HTERT RPE-1 (cell line): ENCODE measurements around the gene MPC1L.
"Not testable (repeated sequence)": the region's sequence is repeated elsewhere in the genome, so short reads cannot be mapped to it uniquely, and the experiment has no call there.

Experiments used
- in situ Hi-C: fragments of 300-500 bp; cut with MboI; formaldehyde crosslinking; loops from 4 replicates; pipeline ENCODE4 v1.14.3; 2020; ENCODE audit warnings: low sequenced_read_pairs

The MPC1L gene

GRCh38 chrX:40623139-40623536 lies at the start of gene MPC1L:
MPC1L (plus strand) TSS chrX:40623428; CDS start chrX:40623566, 138 bp downstream.
- in situ Hi-C loops: no loop called here

GRCh38 chrX:40573763-40574162 lies 49.5 kb upstream of the MPC1L start:
- in situ Hi-C loops: no loop called here

GRCh38 chrX:40575411-40575810 lies 47.8 kb upstream of the MPC1L start:
- in situ Hi-C loops: not testable (repeated sequence)

GRCh38 chrX:40576291-40576690 lies 46.9 kb upstream of the MPC1L start:
- in situ Hi-C loops: no loop called here

GRCh38 chrX:40578039-40578695 lies 45.1 kb upstream of the MPC1L start:
- in situ Hi-C loops: no loop called here

GRCh38 chrX:40579141-40579540 lies 44.1 kb upstream of the MPC1L start:
- in situ Hi-C loops: no loop called here

- in situ Hi-C loops: no loop called here
Measured at GRCh38 chrX:40579900-40580536, 43.2 kb upstream of the MPC1L start.

- in situ Hi-C loops: no loop called here
Measured at GRCh38 chrX:40580537-40581335, 42.5 kb upstream of the MPC1L start, which contains the start of gene ATP6AP2. ATP6AP2 (plus strand) TSS chrX:40580970; CDS start chrX:40581066, 96 bp downstream.

GRCh38 chrX:40581336-40581920 lies 41.8 kb upstream of the MPC1L start:
- in situ Hi-C loops: no loop called here

GRCh38 chrX:40582178-40582577 lies 41.0 kb upstream of the MPC1L start:
- in situ Hi-C loops: not testable (repeated sequence)

GRCh38 chrX:40582811-40583210 lies 40.4 kb upstream of the MPC1L start:
- in situ Hi-C loops: no loop called here

- in situ Hi-C loops: not testable (repeated sequence)
Measured at GRCh38 chrX:40587623-40588022, 35.6 kb upstream of the MPC1L start.

GRCh38 chrX:40589616-40590321 lies 33.5 kb upstream of the MPC1L start:
- in situ Hi-C loops: not testable (repeated sequence)

- in situ Hi-C loops: no loop called here
Measured at GRCh38 chrX:40603446-40603845, 19.8 kb upstream of the MPC1L start.

GRCh38 chrX:40607381-40607780 lies 15.8 kb upstream of the MPC1L start:
- in situ Hi-C loops: no loop called here

- in situ Hi-C loops: no loop called here
Measured at GRCh38 chrX:40612511-40612910, 10.7 kb upstream of the MPC1L start.

GRCh38 chrX:40615976-40616375 lies 7.3 kb upstream of the MPC1L start:
- in situ Hi-C loops: no loop called here

GRCh38 chrX:40617566-40617965 lies 5.7 kb upstream of the MPC1L start:
- in situ Hi-C loops: no loop called here

- in situ Hi-C loops: no loop called here
Measured at GRCh38 chrX:40622479-40623138, 619 bp upstream of the MPC1L start.

- in situ Hi-C loops: no loop called here
Measured at GRCh38 chrX:40623665-40624064, 437 bp downstream of the MPC1L start.
